Neuronal stem cell (in vitro differentiated cells): ENCODE results near the gene CCDC63.
A peak's percentile ranks its signal among the peaks of the same experiment; 100 is the strongest.

ENCODE experiments used
- DNase-seq: peaks from one replicate; pipeline ENCODE4 v3.0.0-alpha.2; 2013; ENCODE audit warnings: low spot score
- H2AFZ ChIP-seq: one replicate; pipeline ENCODE4 v1.6.1; 2013; ENCODE audit warnings: mild to moderate bottlenecking, low read length, inconsistent platforms
- H2AK5ac ChIP-seq: 2 replicates; pipeline ENCODE4 v1.6.1; 2013; ENCODE audit warnings: low read depth, mild to moderate bottlenecking, inconsistent platforms, low read length, moderate library complexity, mixed read lengths
- H2BK120ac ChIP-seq: 2 replicates; pipeline ENCODE4 v1.6.1; 2013; ENCODE audit warnings: low read depth, mild to moderate bottlenecking, inconsistent platforms, low read length, moderate library complexity, mixed read lengths
- H2BK12ac ChIP-seq: one replicate; pipeline ENCODE4 v1.6.1; 2013; ENCODE audit warnings: low read length, inconsistent platforms
- H2BK15ac ChIP-seq: 2 replicates; pipeline ENCODE4 v1.6.1; 2013; ENCODE audit warnings: mild to moderate bottlenecking, low read length, inconsistent platforms, mixed read lengths
- H2BK5ac ChIP-seq: one replicate; pipeline ENCODE4 v1.6.1; 2013; ENCODE audit warnings: inconsistent platforms, mild to moderate bottlenecking, low read length, moderate library complexity
- H3K14ac ChIP-seq: one replicate; pipeline ENCODE4 v1.6.1; 2013; ENCODE audit warnings: low read length, inconsistent platforms
- H3K18ac ChIP-seq: 2 replicates; pipeline ENCODE4 v1.6.1; 2013; ENCODE audit warnings: low read length, inconsistent platforms
- H3K23ac ChIP-seq: 2 replicates; pipeline ENCODE4 v1.6.1; 2013; ENCODE audit warnings: low read depth, mild to moderate bottlenecking, mixed read lengths, low read length, inconsistent platforms; ENCODE audit not compliant: poor library complexity
- H3K27ac ChIP-seq: replicated peaks from 3 replicates; pipeline ENCODE4 v1.5.1; 2013; ENCODE audit warnings: low read length, inconsistent platforms
- H3K27me3 ChIP-seq, 3 experiments: 2 replicates each; pipeline ENCODE4 v1.6.1; 2013; ENCODE audit warnings: low read length in 3 of 3, mild to moderate bottlenecking in 2 of 3, inconsistent platforms in 1 of 3, low read depth in 1 of 3, mixed read lengths in 1 of 3, moderate library complexity in 1 of 3; ENCODE audit not compliant: control insufficient read depth in 3 of 3, insufficient read depth in 3 of 3
- H3K36me3 ChIP-seq, 2 donors: replicated peaks in 1 of 2; 2 replicates each; pipeline ENCODE4 v1.6.1; 2013; ENCODE audit warnings: low read length in 2 of 2; ENCODE audit not compliant: control insufficient read depth in 2 of 2, insufficient read depth in 2 of 2
- H3K4ac ChIP-seq: 2 replicates; pipeline ENCODE4 v1.6.1; 2013; ENCODE audit warnings: inconsistent platforms, mild to moderate bottlenecking, low read length, moderate library complexity
- H3K4me1 ChIP-seq, 2 donors: 1 replicate in 1 of 2; 2 replicates in 1 of 2; pipeline ENCODE4 v1.6.1; 2013; ENCODE audit warnings: low read length in 2 of 2, low read depth in 1 of 2; ENCODE audit not compliant: control insufficient read depth in 2 of 2, insufficient read depth in 1 of 2
- H3K4me2 ChIP-seq: one replicate; pipeline ENCODE4 v1.6.1; 2013; ENCODE audit warnings: mild to moderate bottlenecking, low read length, inconsistent platforms; ENCODE audit not compliant: insufficient read depth, poor library complexity, severe bottlenecking
- H3K4me3 ChIP-seq, 2 donors: 2 replicates each; pipeline ENCODE4 v1.5.1; 2013; ENCODE audit warnings: low read length in 2 of 2, mild to moderate bottlenecking in 2 of 2, inconsistent platforms in 1 of 2, moderate library complexity in 1 of 2
- H3K79me1 ChIP-seq: one replicate; pipeline ENCODE4 v1.6.1; 2013; ENCODE audit warnings: low read depth, mild to moderate bottlenecking, inconsistent platforms, low read length, moderate library complexity
- H3K9ac ChIP-seq: one replicate; pipeline ENCODE4 v1.6.1; 2013; ENCODE audit warnings: mild to moderate bottlenecking, low read depth, low read length, inconsistent platforms; ENCODE audit not compliant: poor library complexity
- H3K9me3 ChIP-seq, 2 donors: replicated peaks in 1 of 2; 2 replicates each; pipeline versions ENCODE3 to v1.6.1; 2013; ENCODE audit warnings: low read length in 2 of 2, mild to moderate bottlenecking in 2 of 2, inconsistent platforms in 1 of 2, low read depth in 1 of 2, mixed read lengths in 1 of 2, moderate library complexity in 1 of 2; ENCODE audit not compliant: control insufficient read depth in 2 of 2, insufficient read depth in 1 of 2
- H4K8ac ChIP-seq: one replicate; pipeline ENCODE4 v1.6.1; 2013; ENCODE audit warnings: low read depth, mild to moderate bottlenecking, inconsistent platforms, low read length, moderate library complexity
- H4K91ac ChIP-seq: one replicate; pipeline ENCODE4 v1.6.1; 2013; ENCODE audit warnings: low read length, low read depth, mild to moderate bottlenecking, inconsistent platforms; ENCODE audit not compliant: poor library complexity
- WGBS, 2 donors: extraction: QIAGEN DNeasy Blood & Tissue Kit; methylation state at CpG; one replicate each; pipeline ENCODE4 v1.1.7; 2013; ENCODE audit warnings: missing lambda C conversion rate in 2 of 2, mixed read lengths in 1 of 2; ENCODE audit not compliant: insufficient read length in 2 of 2, insufficient replicate concordance in 1 of 2; ENCODE audit errors: extremely low coverage in 2 of 2; 5-methylcytosine and 5-hydroxymethylcytosine counted together

The CCDC63 gene

GRCh38 chr12:110889361-110889760 is 42.6 kb downstream of the CCDC63 start:
- Histone ChIP-seq H3K9me3 (no peaks in the 10 kb centered on the region), H2AK5ac (peak overlapping the region; percentile 6), H3K36me3 (no peaks in the 10 kb centered on the region), H3K4me3 (no peak overlapping the region), H3K79me1 (no peaks in the 10 kb centered on the region), H4K91ac (no peak overlapping the region), H3K23ac (no peak overlapping the region), H2BK120ac (no peak overlapping the region), H3K18ac (no peak overlapping the region), H2BK12ac (peak overlapping the region; percentile 14), H4K8ac (no peak overlapping the region), H2BK15ac (no peak overlapping the region), H2BK5ac (no peak overlapping the region), H3K4ac (no peak overlapping the region), H3K4me1 (peaks cover 0 to 2% of the 10 kb centered on the region in 2 donors), H3K14ac (no peak overlapping the region), H2AFZ (no peak overlapping the region), H3K4me2 (no peak overlapping the region), H3K27me3 (peaks cover 0 to 8% (median 0%) of the 10 kb centered on the region in 3 experiments), H3K27ac (no peak overlapping the region), H3K9ac (no peak overlapping the region)
- WGBS, 2 donors: no CpG with 5 or more reads among the region's 12 CpGs
- DNase-seq: no peak

- H2BK15ac ChIP-seq: no peak overlapping the region
- no peak overlapping the region for H3K18ac ChIP-seq
- no peak overlapping the region for H3K9ac ChIP-seq
- H3K4me2 ChIP-seq: no peak overlapping the region
- WGBS, 2 donors: no CpG with 5 or more reads among the region's 3 CpGs
- no peaks in the 10 kb centered on the region for H3K4me1 ChIP-seq
- H3K36me3 ChIP-seq: no peaks in the 10 kb centered on the region
- H3K4me3 ChIP-seq: no peak overlapping the region
- no peak overlapping the region for H2BK12ac ChIP-seq
- no peaks in the 10 kb centered on the region for H3K79me1 ChIP-seq
- H2AK5ac ChIP-seq: no peak overlapping the region
- peaks cover 0 to 4% (median 0%) of the 10 kb centered on the region in 3 experiments for H3K27me3 ChIP-seq
- no peak overlapping the region for H3K27ac ChIP-seq
- no peak overlapping the region for H3K14ac ChIP-seq
- no peak overlapping the region for H3K4ac ChIP-seq
- DNase-seq: no peak
- no peaks in the 10 kb centered on the region for H3K9me3 ChIP-seq
- H3K23ac ChIP-seq: no peak overlapping the region
- no peak overlapping the region for H4K8ac ChIP-seq
- no peak overlapping the region for H2BK5ac ChIP-seq
- H2BK120ac ChIP-seq: no peak overlapping the region
- peak overlapping the region; percentile 84 for H2AFZ ChIP-seq
- no peak overlapping the region for H4K91ac ChIP-seq
Measured at GRCh38 chr12:110893956-110894355, 47.2 kb downstream of the CCDC63 start.

GRCh38 chr12:110896559-110896958 is 49.8 kb downstream of the CCDC63 start:
- H3K18ac ChIP-seq: peak overlapping the region; percentile 9
- no peak overlapping the region for H4K8ac ChIP-seq
- peaks cover 0 to 4% (median 0%) of the 10 kb centered on the region in 3 experiments for H3K27me3 ChIP-seq
- peaks cover 0 to 2% of the 10 kb centered on the region in 2 donors for H3K9me3 ChIP-seq
- no peaks in the 10 kb centered on the region for H3K4me1 ChIP-seq
- H3K4me2 ChIP-seq: no peak overlapping the region
- H2BK15ac ChIP-seq: no peak overlapping the region
- H2BK5ac ChIP-seq: no peak overlapping the region
- WGBS, 2 donors: no CpG with 5 or more reads among the region's 3 CpGs
- no peak overlapping the region for H2BK120ac ChIP-seq
- H3K9ac ChIP-seq: no peak overlapping the region
- no peaks in the 10 kb centered on the region for H3K79me1 ChIP-seq
- no peak overlapping the region for H3K27ac ChIP-seq
- no peak overlapping the region for H2AFZ ChIP-seq
- H4K91ac ChIP-seq: no peak overlapping the region
- no peak overlapping the region for H3K4ac ChIP-seq
- H2AK5ac ChIP-seq: no peak overlapping the region
- H2BK12ac ChIP-seq: no peak overlapping the region
- peak overlapping the region; percentile 76 for H3K14ac ChIP-seq
- H3K4me3 ChIP-seq: no peak overlapping the region
- H3K36me3 ChIP-seq: no peaks in the 10 kb centered on the region
- DNase-seq: no peak
- no peak overlapping the region for H3K23ac ChIP-seq

GRCh38 chr12:110901401-110901800 is 54.6 kb downstream of the CCDC63 start:
- Histone ChIP-seq H3K23ac (no peak overlapping the region), H4K91ac (no peak overlapping the region), H3K4me3 (no peak overlapping the region), H3K36me3 (no peaks in the 10 kb centered on the region), H2AK5ac (no peak overlapping the region), H2AFZ (no peak overlapping the region), H3K4me1 (no peaks in the 10 kb centered on the region), H3K79me1 (no peaks in the 10 kb centered on the region), H3K14ac (no peak overlapping the region), H3K4me2 (no peak overlapping the region), H3K9me3 (peaks cover 0 to 2% of the 10 kb centered on the region in 2 donors), H3K9ac (no peak overlapping the region), H3K4ac (no peak overlapping the region), H3K27me3 (no peaks in the 10 kb centered on the region), H2BK12ac (no peak overlapping the region), H2BK5ac (no peak overlapping the region), H2BK15ac (no peak overlapping the region), H3K27ac (no peak overlapping the region), H2BK120ac (no peak overlapping the region), H4K8ac (no peak overlapping the region), H3K18ac (no peak overlapping the region)
- no peak for DNase-seq
- no CpG with 5 or more reads among the region's 4 CpGs for WGBS, 2 donors
